Progenitor cell of endocrine pancreas (in vitro differentiated cells): ENCODE measurements around the gene FOS. TPM values are rescaled to one million over a fixed set of nuclear protein-coding genes. Genes with fewer than 3 reads are reported as not detected.
A peak's percentile ranks its signal among the peaks of the same experiment; 100 is the strongest.

Experiments
- DNase-seq: peaks from one replicate; pipeline ENCODE4 v3.0.0; 2021; ENCODE audit warnings: low spot score; ENCODE audit not compliant: unreplicated experiment
- H3K27ac Mint-ChIP-seq: 2 replicates; pipeline ENCODE4 v1.8.0; 2021; ENCODE audit warnings: mild to moderate bottlenecking, moderate library complexity, mixed read lengths
- H3K27me3 Mint-ChIP-seq: 2 replicates; pipeline ENCODE4 v1.8.0; 2021; ENCODE audit warnings: mixed read lengths
- H3K36me3 Mint-ChIP-seq: 2 replicates; pipeline ENCODE4 v1.8.0; 2022; ENCODE audit warnings: mixed read lengths; ENCODE audit not compliant: insufficient read depth
- H3K4me1 Mint-ChIP-seq: 2 replicates; pipeline ENCODE4 v1.8.0; 2021; ENCODE audit warnings: low read depth, mixed read lengths
- H3K4me3 Mint-ChIP-seq: 2 replicates; pipeline ENCODE4 v1.8.0; 2021; ENCODE audit warnings: low read depth, mild to moderate bottlenecking, moderate library complexity, mixed read lengths
- H3K9me3 Mint-ChIP-seq: 2 replicates; pipeline ENCODE4 v1.8.0; 2021; ENCODE audit warnings: low read depth, mixed read lengths
- total RNA-seq: library from RNA; stranded (reverse); gene quantifications from 2 replicates; pipeline ENCODE4 v1.2.1, GENCODE V29; 2021
- TF ChIP-seq, protein P1 (sequence below): fragments of 200-600 bp; sonication (generic); IDR thresholded peaks from one replicate; pipeline ENCODE4 v1.5.0; 2021; ENCODE audit warnings: antibody characterized with exemption, mild to moderate bottlenecking; ENCODE audit not compliant: unreplicated experiment

FOS gene
- total RNA-seq, 1 donor from 2014 or later, result 88.8 TPM

DNA sequence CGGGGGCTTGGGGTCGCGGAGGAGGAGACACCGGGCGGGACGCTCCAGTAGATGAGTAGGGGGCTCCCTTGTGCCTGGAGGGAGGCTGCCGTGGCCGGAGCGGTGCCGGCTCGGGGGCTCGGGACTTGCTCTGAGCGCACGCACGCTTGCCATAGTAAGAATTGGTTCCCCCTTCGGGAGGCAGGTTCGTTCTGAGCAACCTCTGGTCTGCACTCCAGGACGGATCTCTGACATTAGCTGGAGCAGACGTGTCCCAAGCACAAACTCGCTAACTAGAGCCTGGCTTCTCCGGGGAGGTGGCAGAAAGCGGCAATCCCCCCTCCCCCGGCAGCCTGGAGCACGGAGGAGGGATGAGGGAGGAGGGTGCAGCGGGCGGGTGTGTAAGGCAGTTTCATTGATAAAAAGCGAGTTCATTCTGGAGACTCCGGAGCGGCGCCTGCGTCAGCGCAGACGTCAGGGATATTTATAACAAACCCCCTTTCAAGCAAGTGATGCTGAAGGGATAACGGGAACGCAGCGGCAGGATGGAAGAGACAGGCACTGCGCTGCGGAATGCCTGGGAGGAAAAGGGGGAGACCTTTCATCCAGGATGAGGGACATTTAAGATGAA lies 630 bp downstream of the FOS start:
- Mint-ChIP-seq H3K27ac (peak overlapping the region; percentile 100), H3K4me1 (peaks cover 40% of the 10 kb centered on the region), H3K27me3 (peaks cover 32% of the 10 kb centered on the region), H3K36me3 (peaks cover 19% of the 10 kb centered on the region), H3K9me3 (no peaks in the 10 kb centered on the region), H3K4me3 (peak overlapping the region; percentile 92)
- TF ChIP-seq, protein P1, sequence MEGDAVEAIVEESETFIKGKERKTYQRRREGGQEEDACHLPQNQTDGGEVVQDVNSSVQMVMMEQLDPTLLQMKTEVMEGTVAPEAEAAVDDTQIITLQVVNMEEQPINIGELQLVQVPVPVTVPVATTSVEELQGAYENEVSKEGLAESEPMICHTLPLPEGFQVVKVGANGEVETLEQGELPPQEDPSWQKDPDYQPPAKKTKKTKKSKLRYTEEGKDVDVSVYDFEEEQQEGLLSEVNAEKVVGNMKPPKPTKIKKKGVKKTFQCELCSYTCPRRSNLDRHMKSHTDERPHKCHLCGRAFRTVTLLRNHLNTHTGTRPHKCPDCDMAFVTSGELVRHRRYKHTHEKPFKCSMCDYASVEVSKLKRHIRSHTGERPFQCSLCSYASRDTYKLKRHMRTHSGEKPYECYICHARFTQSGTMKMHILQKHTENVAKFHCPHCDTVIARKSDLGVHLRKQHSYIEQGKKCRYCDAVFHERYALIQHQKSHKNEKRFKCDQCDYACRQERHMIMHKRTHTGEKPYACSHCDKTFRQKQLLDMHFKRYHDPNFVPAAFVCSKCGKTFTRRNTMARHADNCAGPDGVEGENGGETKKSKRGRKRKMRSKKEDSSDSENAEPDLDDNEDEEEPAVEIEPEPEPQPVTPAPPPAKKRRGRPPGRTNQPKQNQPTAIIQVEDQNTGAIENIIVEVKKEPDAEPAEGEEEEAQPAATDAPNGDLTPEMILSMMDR, result no peak
- no peak for DNase-seq

DNA sequence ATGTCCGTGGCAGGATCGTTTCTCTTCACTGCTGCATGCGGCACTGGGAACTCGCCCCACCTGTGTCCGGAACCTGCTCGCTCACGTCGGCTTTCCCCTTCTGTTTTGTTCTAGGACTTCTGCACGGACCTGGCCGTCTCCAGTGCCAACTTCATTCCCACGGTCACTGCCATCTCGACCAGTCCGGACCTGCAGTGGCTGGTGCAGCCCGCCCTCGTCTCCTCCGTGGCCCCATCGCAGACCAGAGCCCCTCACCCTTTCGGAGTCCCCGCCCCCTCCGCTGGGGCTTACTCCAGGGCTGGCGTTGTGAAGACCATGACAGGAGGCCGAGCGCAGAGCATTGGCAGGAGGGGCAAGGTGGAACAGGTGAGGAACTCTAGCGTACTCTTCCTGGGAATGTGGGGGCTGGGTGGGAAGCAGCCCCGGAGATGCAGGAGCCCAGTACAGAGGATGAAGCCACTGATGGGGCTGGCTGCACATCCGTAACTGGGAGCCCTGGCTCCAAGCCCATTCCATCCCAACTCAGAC lies 1.2 kb downstream of the FOS start:
- H3K27ac Mint-ChIP-seq, result peak overlapping the region; percentile 100
- H3K36me3 Mint-ChIP-seq, result peaks cover 19% of the 10 kb centered on the region
- no peaks in the 10 kb centered on the region for H3K9me3 Mint-ChIP-seq
- peaks cover 40% of the 10 kb centered on the region for H3K4me1 Mint-ChIP-seq
- peaks cover 31% of the 10 kb centered on the region for H3K27me3 Mint-ChIP-seq
- TF ChIP-seq, protein P1, result no peak
- H3K4me3 Mint-ChIP-seq, result peak overlapping the region; percentile 92
- no peak for DNase-seq

DNA sequence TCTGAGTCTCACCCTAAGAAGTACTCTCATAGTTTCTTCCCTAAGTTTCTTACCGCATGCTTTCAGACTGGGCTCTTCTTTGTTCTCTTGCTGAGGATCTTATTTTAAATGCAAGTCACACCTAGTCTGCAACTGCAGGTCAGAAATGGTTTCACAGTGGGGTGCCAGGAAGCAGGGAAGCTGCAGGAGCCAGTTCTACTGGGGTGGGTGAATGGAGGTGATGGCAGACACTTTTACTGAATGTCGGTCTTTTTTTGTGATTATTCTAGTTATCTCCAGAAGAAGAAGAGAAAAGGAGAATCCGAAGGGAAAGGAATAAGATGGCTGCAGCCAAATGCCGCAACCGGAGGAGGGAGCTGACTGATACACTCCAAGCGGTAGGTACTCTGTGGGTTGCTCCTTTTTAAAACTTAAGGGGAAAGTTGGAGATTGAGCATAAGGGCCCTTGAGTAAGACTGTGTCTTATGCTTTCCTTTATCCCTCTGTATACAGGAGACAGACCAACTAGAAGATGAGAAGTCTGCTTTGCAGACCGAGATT lies 1.7 kb downstream of the FOS start:
- H3K27me3 Mint-ChIP-seq, result peaks cover 26% of the 10 kb centered on the region
- peaks cover 40% of the 10 kb centered on the region for H3K4me1 Mint-ChIP-seq
- H3K4me3 Mint-ChIP-seq, result peak overlapping the region; percentile 92
- H3K36me3 Mint-ChIP-seq, result peaks cover 19% of the 10 kb centered on the region
- DNase-seq, result no peak
- no peaks in the 10 kb centered on the region for H3K9me3 Mint-ChIP-seq
- TF ChIP-seq, protein P1, result no peak
- peak overlapping the region; percentile 100 for H3K27ac Mint-ChIP-seq

DNA sequence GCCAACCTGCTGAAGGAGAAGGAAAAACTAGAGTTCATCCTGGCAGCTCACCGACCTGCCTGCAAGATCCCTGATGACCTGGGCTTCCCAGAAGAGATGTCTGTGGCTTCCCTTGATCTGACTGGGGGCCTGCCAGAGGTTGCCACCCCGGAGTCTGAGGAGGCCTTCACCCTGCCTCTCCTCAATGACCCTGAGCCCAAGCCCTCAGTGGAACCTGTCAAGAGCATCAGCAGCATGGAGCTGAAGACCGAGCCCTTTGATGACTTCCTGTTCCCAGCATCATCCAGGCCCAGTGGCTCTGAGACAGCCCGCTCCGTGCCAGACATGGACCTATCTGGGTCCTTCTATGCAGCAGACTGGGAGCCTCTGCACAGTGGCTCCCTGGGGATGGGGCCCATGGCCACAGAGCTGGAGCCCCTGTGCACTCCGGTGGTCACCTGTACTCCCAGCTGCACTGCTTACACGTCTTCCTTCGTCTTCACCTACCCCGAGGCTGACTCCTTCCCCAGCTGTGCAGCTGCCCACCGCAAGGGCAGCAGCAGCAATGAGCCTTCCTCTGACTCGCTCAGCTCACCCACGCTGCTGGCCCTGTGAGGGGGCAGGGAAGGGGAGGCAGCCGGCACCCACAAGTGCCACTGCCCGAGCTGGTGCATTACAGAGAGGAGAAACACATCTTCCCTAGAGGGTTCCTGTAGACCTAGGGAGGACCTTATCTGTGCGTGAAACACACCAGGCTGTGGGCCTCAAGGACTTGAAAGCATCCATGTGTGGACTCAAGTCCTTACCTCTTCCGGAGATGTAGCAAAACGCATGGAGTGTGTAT lies 2.4 kb downstream of the FOS start:
- peaks cover 19% of the 10 kb centered on the region for H3K36me3 Mint-ChIP-seq
- peak overlapping the region; percentile 92 for H3K4me3 Mint-ChIP-seq
- DNase-seq, result no peak
- peaks cover 40% of the 10 kb centered on the region for H3K4me1 Mint-ChIP-seq
- H3K27me3 Mint-ChIP-seq, result peaks cover 24% of the 10 kb centered on the region
- TF ChIP-seq, protein P1, result no peak
- H3K27ac Mint-ChIP-seq, result peak overlapping the region; percentile 6
- H3K9me3 Mint-ChIP-seq, result no peaks in the 10 kb centered on the region

DNA sequence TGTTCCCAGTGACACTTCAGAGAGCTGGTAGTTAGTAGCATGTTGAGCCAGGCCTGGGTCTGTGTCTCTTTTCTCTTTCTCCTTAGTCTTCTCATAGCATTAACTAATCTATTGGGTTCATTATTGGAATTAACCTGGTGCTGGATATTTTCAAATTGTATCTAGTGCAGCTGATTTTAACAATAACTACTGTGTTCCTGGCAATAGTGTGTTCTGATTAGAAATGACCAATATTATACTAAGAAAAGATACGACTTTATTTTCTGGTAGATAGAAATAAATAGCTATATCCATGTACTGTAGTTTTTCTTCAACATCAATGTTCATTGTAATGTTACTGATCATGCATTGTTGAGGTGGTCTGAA lies 3.0 kb downstream of the FOS start:
- H3K36me3 Mint-ChIP-seq, result peaks cover 19% of the 10 kb centered on the region
- peak overlapping the region; percentile 74 for H3K4me3 Mint-ChIP-seq
- DNase-seq, result no peak
- TF ChIP-seq, protein P1, result no peak
- peaks cover 42% of the 10 kb centered on the region for H3K4me1 Mint-ChIP-seq
- H3K27ac Mint-ChIP-seq, result peak overlapping the region; percentile 6
- H3K9me3 Mint-ChIP-seq, result no peaks in the 10 kb centered on the region
- peaks cover 24% of the 10 kb centered on the region for H3K27me3 Mint-ChIP-seq
